ENCODE measurements around the gene C6orf47. TPM values are rescaled to one million over a fixed set of nuclear protein-coding genes. Genes with fewer than 3 reads are reported as not detected.

Gene C6orf47
- total RNA-seq, 2 experiments from 2014 or later, result 16.7 to 18.5 TPM

DNA sequence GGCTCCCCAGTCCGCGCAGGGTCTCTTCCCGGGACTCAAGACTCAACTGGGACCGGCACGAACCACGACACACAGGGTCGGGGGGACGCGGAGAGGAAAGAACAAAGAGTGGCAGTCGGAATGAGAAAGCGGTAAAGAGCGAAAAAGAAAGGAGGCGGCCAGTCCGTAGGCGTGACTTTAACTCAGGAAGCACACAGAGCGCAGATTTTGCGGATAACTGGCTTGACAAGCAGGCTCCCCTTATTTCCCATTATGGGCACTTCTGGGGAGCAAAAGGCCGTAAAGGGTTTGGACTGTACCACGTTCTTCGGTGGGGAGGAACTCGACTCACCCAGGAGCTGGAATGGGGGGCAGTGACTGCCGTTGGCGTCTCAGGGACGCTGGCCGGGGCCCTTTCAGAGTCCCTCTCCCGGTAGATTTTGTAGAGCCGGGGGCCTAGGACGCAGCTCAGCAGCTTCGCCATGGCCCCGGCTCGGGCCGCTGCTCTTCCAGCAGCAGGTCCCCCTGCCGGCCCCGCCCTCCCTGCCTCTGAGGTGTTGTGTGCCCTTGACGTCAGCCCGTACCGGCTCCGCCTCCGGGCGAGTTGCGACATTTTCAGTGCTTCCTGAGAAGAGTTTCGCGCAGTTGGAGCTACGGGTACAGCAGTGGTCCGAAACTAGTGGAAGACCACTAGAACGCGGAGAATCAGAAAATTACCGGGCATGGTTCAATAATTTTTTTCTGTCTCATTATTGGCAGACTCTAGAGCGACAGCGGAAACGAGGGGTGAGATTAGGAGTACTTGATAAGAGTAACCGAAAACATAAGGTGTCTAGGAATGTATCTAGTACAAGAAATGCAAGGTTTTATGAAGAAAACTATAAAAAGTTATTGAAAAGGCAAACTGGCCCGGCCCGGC is 42.5 kb upstream of the C6orf47 start, which contains the start of gene ABHD16A:
ABHD16A (minus strand) TSS at position 506 of the 898 bp plus-strand sequence; CDS start at position 463, 43 bp downstream.
- Histone ChIP-seq H3K4me3 (ENCODE audit: low read depth, low read length, poor library complexity, severe bottlenecking) (peak within 1 kb of the TSS; percentile 78), H3K36me3 (ENCODE audit: insufficient read depth, low read length) (peaks cover 16% of the 10 kb centered on the region), H2AFZ (ENCODE audit: low read length) (peak within 1 kb of the TSS; percentile 88), H3K9me2 (ENCODE audit: insufficient read depth, low read length) (no peaks in the 10 kb centered on the region), H3K27ac (ENCODE audit: low read depth, low read length, poor library complexity, severe bottlenecking) (peak within 1 kb of the TSS; percentile 74), H3K4me1 (ENCODE audit: insufficient read depth, low read length, poor library complexity, severe bottlenecking) (peaks cover 20% of the 10 kb centered on the region), H3K79me2 (ENCODE audit: insufficient read depth, low read depth, low read length) (peaks cover 14% of the 10 kb centered on the region; the same call in 1 of the 2 replicates), H4K20me1 (ENCODE audit: insufficient read depth, low read length) (no peaks in the 10 kb centered on the region), H3K9me3 (ENCODE audit: low read length) (no peaks in the 10 kb centered on the region), H3K4me2 (ENCODE audit: low read length) (peak within 1 kb of the TSS; percentile 98)
- intact Hi-C loops (cut with micrococcal nuclease; ENCODE audit: unreplicated experiment), result loop anchor here (1.0 to 10.0 kb wide), 4 partner anchors 24 to 252 kb away; partner anchors contain the start of genes NELFE and SKIC2
- ChIA-PET CTCF (ENCODE audit: unreplicated experiment) (interaction anchor here (0.9 kb wide), 1 partner anchor 37 kb away, joined by 3 read pairs; the partner anchor contains the start of gene MSH5), POLR2A (interaction anchor here (0.6 to 1.9 kb wide), 10 partner anchors 21 to 752 kb away, joined by 3 to 7 read pairs (median 4); partner anchors contain the start of genes CLIC1, HSPA1B and MSH5)
- no TSS peak for BruUV-seq (replicated peaks)
- DNase-seq (ENCODE audit: low spot score), result peak; percentile 99
- TF ChIP-seq, protein P1, sequence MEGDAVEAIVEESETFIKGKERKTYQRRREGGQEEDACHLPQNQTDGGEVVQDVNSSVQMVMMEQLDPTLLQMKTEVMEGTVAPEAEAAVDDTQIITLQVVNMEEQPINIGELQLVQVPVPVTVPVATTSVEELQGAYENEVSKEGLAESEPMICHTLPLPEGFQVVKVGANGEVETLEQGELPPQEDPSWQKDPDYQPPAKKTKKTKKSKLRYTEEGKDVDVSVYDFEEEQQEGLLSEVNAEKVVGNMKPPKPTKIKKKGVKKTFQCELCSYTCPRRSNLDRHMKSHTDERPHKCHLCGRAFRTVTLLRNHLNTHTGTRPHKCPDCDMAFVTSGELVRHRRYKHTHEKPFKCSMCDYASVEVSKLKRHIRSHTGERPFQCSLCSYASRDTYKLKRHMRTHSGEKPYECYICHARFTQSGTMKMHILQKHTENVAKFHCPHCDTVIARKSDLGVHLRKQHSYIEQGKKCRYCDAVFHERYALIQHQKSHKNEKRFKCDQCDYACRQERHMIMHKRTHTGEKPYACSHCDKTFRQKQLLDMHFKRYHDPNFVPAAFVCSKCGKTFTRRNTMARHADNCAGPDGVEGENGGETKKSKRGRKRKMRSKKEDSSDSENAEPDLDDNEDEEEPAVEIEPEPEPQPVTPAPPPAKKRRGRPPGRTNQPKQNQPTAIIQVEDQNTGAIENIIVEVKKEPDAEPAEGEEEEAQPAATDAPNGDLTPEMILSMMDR (conservative IDR thresholded peaks at IDR 0.05; ENCODE audit: low read length), result no peak
- no peak for TF ChIP-seq EZH2phosphoT487 (IDR thresholded peaks at IDR 0.05; ENCODE audit: borderline replicate concordance, low read depth, low read length)

DNA sequence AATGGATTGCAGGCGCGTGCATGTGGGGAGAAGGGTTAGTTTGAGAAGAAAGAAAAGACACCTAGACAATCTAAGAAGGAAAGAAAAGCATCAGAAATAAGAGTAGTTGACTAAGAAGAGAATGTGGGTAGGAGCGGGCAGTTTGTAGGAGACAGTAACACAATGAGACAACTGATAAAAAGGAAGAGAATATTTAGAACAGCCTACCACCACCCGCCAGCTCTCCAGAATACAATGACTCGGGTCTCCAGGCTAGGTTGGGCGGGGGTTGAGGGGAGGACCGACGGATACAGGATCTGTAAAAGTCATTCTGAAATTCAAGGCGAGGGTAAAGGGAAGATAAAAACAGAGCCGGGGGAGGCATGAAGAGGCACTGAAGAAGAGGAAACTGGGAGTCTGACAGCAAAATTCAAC is 41.8 kb upstream of the C6orf47 start:
- ChIA-PET CTCF (ENCODE audit: unreplicated experiment) (no interaction called here), POLR2A (interaction anchor here (0.6 to 0.9 kb wide), 2 partner anchors 69 to 125 kb away, joined by 3 to 4 read pairs; partner anchors contain the start of gene HSPA1B)
- H3K4me2 ChIP-seq (ENCODE audit: low read length), result peak overlapping the region; percentile 98
- H3K36me3 ChIP-seq (ENCODE audit: insufficient read depth, low read length), result peaks cover 16% of the 10 kb centered on the region
- intact Hi-C loops (cut with micrococcal nuclease; ENCODE audit: unreplicated experiment), result loop anchor here (2.0 to 10.0 kb wide), 3 partner anchors 24 to 252 kb away; partner anchors contain the start of genes NELFE and SKIC2
- no peaks in the 10 kb centered on the region for H3K9me3 ChIP-seq (ENCODE audit: low read length)
- H3K79me2 ChIP-seq (ENCODE audit: insufficient read depth, low read depth, low read length), result peaks cover 14% of the 10 kb centered on the region; the same call in 1 of the 2 replicates
- no peaks in the 10 kb centered on the region for H4K20me1 ChIP-seq (ENCODE audit: insufficient read depth, low read length)
- BruUV-seq (replicated peaks), result TSS peak; percentile 80
- TF ChIP-seq, protein P1 (conservative IDR thresholded peaks at IDR 0.05; ENCODE audit: low read length), result no peak
- TF ChIP-seq EZH2phosphoT487 (IDR thresholded peaks at IDR 0.05; ENCODE audit: borderline replicate concordance, low read depth, low read length), result no peak
- DNase-seq (ENCODE audit: low spot score), result no peak
- peak overlapping the region; percentile 88 for H2AFZ ChIP-seq (ENCODE audit: low read length)
- H3K4me1 ChIP-seq (ENCODE audit: insufficient read depth, low read length, poor library complexity, severe bottlenecking), result peaks cover 20% of the 10 kb centered on the region
- H3K27ac ChIP-seq (ENCODE audit: low read depth, low read length, poor library complexity, severe bottlenecking), result peak overlapping the region; percentile 74
- H3K9me2 ChIP-seq (ENCODE audit: insufficient read depth, low read length), result no peaks in the 10 kb centered on the region
- peak overlapping the region; percentile 78 for H3K4me3 ChIP-seq (ENCODE audit: low read depth, low read length, poor library complexity, severe bottlenecking)

All from OCI-LY7 (cell line).